ENCODE measurements around the gene ZNF529. TPM values are rescaled to one million over a fixed set of nuclear protein-coding genes. Genes with fewer than 3 reads are reported as not detected.

The ZNF529 gene
- total RNA-seq, 5 donors from 2014 or later (not counting 1 experiment from before 2014, with no cell fraction given) = 25.6 to 34.2 (median 30.8) TPM

Other genes starting within 250 kb of the ZNF529 start
- gene ZFP14, start 194.1 kb downstream of the ZNF529 start, total RNA-seq = 10 to 100 TPM in 4 of 5 donors, 1 to 10 TPM in 1; 5.7 to 13.9 (median 11.6) TPM
- 1 to 10 TPM; 2.9 to 8.8 (median 8.2) TPM for gene ZFP82, start 154.6 kb downstream of the ZNF529 start, total RNA-seq
- gene ZNF566, start 83.7 kb downstream of the ZNF529 start, total RNA-seq = 10 to 100 TPM; 13.2 to 23.1 (median 18.9) TPM
- gene ZNF260, start 45.0 kb downstream of the ZNF529 start, total RNA-seq = 10 to 100 TPM in 3 of 5 donors, 1 to 10 TPM in 2; 8.4 to 14.2 (median 10.3) TPM
- gene ZNF382, start 32.0 kb upstream of the ZNF529 start, total RNA-seq = 10 to 100 TPM; 10.4 to 21.8 (median 18.6) TPM
- 10 to 100 TPM in 4 of 5 donors, 1 to 10 TPM in 1; 9.7 to 15.7 (median 12.9) TPM for gene ZNF461, start 93.5 kb upstream of the ZNF529 start, total RNA-seq
- gene ZNF567, start 114.3 kb upstream of the ZNF529 start, total RNA-seq = 10 to 100 TPM in 4 of 5 donors, 1 to 10 TPM in 1; 8.7 to 19.1 (median 12.6) TPM
- 1 to 10 TPM; 1.5 to 5.7 (median 4.7) TPM for gene ZNF850, start 199.5 kb upstream of the ZNF529 start, total RNA-seq